T-helper 1 cell treated with Interleukin-12 subunit alpha and Interleukin-12 subunit beta and Interleukin-4 antibody, amounts not matched to agents 30 μg/mL and 1 μg/mL, for 36 hours (primary cell): ENCODE data around the gene ALOX15B.

ENCODE experiments used
- H3K27ac Mint-ChIP-seq: one replicate; pipeline ENCODE4 v1.8.0; 2021; ENCODE audit warnings: mild to moderate bottlenecking, mixed read lengths
- H3K27me3 Mint-ChIP-seq: one replicate; pipeline ENCODE4 v1.8.0; 2021; ENCODE audit warnings: low read depth, mixed read lengths
- H3K36me3 Mint-ChIP-seq: one replicate; pipeline ENCODE4 v1.8.0; 2021; ENCODE audit warnings: low read depth, mixed read lengths
- H3K4me1 Mint-ChIP-seq: one replicate; pipeline ENCODE4 v1.8.0; 2021; ENCODE audit warnings: low read depth, mixed read lengths
- H3K4me3 Mint-ChIP-seq: one replicate; pipeline ENCODE4 v1.8.0; 2021; ENCODE audit warnings: mild to moderate bottlenecking, moderate library complexity, mixed read lengths
- H3K9me3 Mint-ChIP-seq: one replicate; pipeline ENCODE4 v1.8.0; 2021; ENCODE audit warnings: mixed read lengths

ALOX15B gene

GRCh38 chr17:8005967-8006730, 32.7 kb upstream of the ALOX15B start:
- Mint-ChIP-seq H3K27me3 (peaks cover 37% of the 10 kb centered on the region), H3K9me3 (no peaks in the 10 kb centered on the region), H3K4me1 (peaks cover 8% of the 10 kb centered on the region), H3K36me3 (no peaks in the 10 kb centered on the region), H3K27ac (no peak overlapping the region), H3K4me3 (no peak overlapping the region)

DNA sequence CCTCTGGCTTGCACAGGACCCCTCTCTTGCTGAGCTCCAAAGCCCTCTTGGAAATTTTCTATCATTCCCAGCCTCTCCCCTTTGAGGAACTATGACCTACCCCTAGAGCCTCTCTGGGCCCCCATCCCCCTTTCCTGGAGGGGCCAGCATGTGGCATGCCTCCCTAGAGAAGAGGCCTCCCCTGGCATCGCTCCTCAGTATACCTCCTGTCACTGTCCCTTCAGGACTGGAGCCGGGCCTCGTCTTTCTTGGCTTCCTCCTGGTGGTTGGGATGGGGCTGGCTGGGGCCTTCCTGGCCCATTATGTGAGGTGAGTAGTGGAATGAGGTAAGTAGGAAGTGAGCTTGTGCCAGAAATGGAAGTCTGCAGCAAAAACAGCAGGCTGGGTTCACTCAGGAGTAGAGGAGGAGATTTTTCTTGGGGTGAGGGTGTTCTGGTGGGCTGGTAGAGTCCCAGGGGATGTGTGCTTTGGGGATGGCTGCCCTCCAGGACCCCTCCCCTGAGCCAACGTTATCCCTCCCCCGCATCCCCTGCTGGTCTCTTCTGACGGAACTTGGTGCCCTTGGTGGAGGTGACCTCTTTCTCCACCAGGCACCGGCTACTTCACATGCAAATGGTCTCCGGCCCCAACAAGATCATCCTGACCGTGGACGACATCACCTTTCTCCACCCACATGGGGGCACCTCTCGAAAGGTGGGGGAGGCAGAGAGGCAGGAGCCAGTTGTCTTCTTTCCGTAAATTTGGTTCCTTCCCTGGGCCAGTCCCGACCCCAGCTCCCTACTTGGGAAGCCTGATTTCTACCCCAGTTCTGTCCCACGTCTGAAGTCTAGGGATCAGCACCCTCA, 31.8 kb upstream of the ALOX15B start:
- Mint-ChIP-seq H3K27ac (no peak overlapping the region), H3K27me3 (peaks cover 31% of the 10 kb centered on the region), H3K9me3 (no peaks in the 10 kb centered on the region), H3K4me3 (no peak overlapping the region), H3K4me1 (peaks cover 5% of the 10 kb centered on the region), H3K36me3 (no peaks in the 10 kb centered on the region)

DNA sequence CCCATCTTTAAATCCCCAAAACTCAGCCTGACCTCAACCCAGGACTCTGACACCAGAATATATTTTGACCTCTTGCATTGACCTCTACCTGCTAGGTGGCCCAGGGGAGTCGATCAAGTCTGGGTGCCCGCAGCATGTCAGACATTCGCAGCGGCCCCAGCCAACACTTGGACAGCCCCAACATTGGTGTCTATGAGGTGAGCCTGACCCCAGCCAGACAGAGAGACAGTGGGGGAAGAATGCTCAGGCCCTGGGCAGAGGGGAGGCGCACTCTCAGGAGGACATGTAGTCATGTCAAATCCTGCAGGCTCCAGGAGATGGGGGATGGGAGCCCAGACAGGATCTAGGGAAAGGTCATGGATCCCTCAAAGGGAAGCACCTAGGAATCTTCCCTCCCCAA, 31.0 kb upstream of the ALOX15B start:
- Mint-ChIP-seq H3K36me3 (no peaks in the 10 kb centered on the region), H3K4me3 (no peak overlapping the region), H3K27me3 (peaks cover 27% of the 10 kb centered on the region), H3K4me1 (peaks cover 2% of the 10 kb centered on the region), H3K27ac (no peak overlapping the region), H3K9me3 (no peaks in the 10 kb centered on the region)

DNA sequence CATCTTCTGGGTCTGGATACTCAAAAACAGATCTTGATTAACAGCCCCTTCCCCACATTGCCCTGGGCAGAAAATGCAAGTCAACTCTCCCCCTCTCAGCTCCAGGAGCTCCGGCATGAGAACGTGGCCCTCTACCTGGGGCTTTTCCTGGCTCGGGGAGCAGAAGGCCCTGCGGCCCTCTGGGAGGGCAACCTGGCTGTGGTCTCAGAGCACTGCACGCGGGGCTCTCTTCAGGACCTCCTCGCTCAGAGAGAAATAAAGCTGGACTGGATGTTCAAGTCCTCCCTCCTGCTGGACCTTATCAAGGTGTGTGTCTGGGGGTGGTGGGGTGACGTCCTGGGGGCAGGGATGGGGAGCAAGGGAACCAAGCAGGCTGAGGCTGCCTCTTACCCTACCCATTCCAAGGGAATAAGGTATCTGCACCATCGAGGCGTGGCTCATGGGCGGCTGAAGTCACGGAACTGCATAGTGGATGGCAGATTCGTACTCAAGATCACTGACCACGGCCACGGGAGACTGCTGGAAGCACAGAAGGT, 26.7 kb upstream of the ALOX15B start:
- H3K36me3 Mint-ChIP-seq, result no peaks in the 10 kb centered on the region
- peaks cover 5% of the 10 kb centered on the region for H3K27me3 Mint-ChIP-seq
- no peaks in the 10 kb centered on the region for H3K9me3 Mint-ChIP-seq
- peaks cover 5% of the 10 kb centered on the region for H3K4me1 Mint-ChIP-seq
- no peak overlapping the region for H3K27ac Mint-ChIP-seq
- no peak overlapping the region for H3K4me3 Mint-ChIP-seq

DNA sequence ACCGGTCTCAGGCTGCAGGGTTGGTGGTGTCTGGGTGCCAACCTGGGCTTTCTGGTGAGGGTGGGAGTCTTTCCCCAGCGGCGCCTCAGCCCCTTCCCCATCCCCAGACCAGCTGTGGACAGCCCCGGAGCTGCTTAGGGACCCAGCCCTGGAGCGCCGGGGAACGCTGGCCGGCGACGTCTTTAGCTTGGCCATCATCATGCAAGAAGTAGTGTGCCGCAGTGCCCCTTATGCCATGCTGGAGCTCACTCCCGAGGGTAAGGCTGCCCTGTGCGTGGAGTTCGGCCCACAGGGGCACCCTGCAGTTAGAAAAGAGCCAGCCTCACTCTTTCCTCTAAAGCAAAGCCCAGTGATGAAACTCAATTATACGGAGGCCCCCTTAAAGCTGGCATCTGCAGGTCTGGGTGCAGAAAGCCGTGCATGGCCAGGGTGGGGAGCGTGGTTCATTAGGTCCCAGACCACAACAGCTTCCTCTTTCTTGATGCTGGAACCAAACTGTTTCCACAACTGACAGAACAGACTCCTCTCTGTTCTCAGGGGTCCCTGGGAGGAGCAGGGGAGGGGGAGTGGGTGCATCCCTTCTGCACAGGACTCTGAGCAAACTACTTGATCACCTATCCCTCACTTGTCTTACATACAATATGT, 25.7 kb upstream of the ALOX15B start:
- Mint-ChIP-seq H3K27ac (no peak overlapping the region), H3K27me3 (peaks cover 9% of the 10 kb centered on the region), H3K4me3 (no peak overlapping the region), H3K9me3 (no peaks in the 10 kb centered on the region), H3K36me3 (no peaks in the 10 kb centered on the region), H3K4me1 (peaks cover 5% of the 10 kb centered on the region)

GRCh38 chr17:8013731-8014557, 24.9 kb upstream of the ALOX15B start:
- Mint-ChIP-seq H3K27me3 (peaks cover 16% of the 10 kb centered on the region), H3K4me3 (no peak overlapping the region), H3K4me1 (peaks cover 5% of the 10 kb centered on the region), H3K9me3 (no peaks in the 10 kb centered on the region), H3K36me3 (no peaks in the 10 kb centered on the region), H3K27ac (no peak overlapping the region)

GRCh38 chr17:8014558-8014850, 24.4 kb upstream of the ALOX15B start:
- Mint-ChIP-seq H3K4me1 (peaks cover 5% of the 10 kb centered on the region), H3K27ac (no peak overlapping the region), H3K36me3 (no peaks in the 10 kb centered on the region), H3K4me3 (no peak overlapping the region), H3K9me3 (no peaks in the 10 kb centered on the region), H3K27me3 (peaks cover 21% of the 10 kb centered on the region)

DNA sequence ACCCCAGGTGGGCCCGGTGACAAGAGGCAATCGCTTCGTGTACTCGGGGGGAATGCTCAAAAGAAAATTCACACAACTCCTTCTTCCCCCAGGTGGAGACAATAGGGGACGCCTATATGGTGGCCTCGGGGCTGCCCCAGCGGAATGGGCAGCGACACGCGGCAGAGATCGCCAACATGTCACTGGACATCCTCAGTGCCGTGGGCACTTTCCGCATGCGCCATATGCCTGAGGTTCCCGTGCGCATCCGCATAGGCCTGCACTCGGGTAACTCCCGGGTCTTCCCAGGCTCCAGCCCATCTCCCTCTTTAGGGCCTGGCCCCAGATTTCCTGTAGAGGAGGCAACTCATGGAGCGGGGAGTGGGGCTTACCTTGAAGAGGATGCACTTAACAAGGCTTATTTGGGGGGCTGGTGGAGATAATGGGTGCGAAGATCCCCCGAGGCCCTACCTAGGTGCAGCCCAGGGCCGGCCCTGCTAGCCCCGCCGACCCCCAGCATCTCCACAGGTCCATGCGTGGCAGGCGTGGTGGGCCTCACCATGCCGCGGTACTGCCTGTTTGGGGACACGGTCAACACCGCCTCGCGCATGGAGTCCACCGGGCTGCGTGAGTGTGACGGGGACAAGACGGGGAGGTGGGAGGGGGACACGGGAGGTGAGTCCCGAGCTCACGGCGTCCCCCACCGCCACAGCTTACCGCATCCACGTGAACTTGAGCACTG, 23.5 kb upstream of the ALOX15B start:
- Mint-ChIP-seq H3K36me3 (no peaks in the 10 kb centered on the region), H3K27ac (no peak overlapping the region), H3K4me1 (peaks cover 5% of the 10 kb centered on the region), H3K27me3 (peaks cover 23% of the 10 kb centered on the region), H3K9me3 (no peaks in the 10 kb centered on the region), H3K4me3 (no peak overlapping the region)

- Mint-ChIP-seq H3K4me1 (peaks cover 5% of the 10 kb centered on the region), H3K27me3 (peaks cover 23% of the 10 kb centered on the region), H3K4me3 (peak overlapping the region; percentile 73), H3K27ac (no peak overlapping the region), H3K9me3 (no peaks in the 10 kb centered on the region), H3K36me3 (no peaks in the 10 kb centered on the region)
Observed at GRCh38 chr17:8015957-8016631, 22.8 kb upstream of the ALOX15B start.

DNA sequence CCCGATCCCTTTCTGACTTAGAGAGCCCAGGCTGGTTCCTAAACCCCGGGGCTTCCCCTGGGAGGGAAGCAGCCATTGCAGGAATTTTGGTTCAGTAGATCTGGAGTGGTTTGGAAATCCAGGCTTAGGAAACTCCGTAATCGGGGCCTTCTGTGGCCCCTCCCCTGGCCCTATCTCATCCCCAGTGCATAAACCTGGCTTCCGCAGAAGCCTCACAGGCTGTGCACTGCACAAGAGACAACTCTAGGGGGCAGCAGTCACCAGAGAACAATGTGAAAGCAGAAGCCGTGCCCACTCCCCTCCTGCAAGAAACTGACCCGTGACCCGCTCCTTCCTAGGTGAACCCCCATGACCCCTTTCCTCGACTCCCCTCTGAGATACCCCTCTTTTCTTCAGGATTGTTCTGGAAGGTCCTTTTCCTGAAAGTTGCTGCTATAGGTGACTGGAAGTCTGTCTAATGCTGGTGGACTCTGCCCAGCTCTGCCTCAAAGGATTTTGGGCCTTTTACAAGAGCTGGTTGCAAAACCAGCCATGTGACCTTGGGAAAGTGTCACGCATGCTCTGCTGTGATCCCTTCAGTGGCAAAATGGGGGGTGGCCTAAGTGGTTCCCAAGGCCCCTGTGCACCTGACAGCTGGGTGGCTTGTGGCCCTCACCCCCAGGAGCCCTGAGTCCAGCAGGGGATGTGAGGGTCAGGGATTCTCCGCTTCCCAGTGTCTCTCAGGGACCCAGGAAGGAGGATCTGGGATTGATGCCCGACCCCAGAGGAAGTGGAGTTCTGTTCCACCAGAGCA, 22.0 kb upstream of the ALOX15B start:
- no peaks in the 10 kb centered on the region for H3K9me3 Mint-ChIP-seq
- H3K36me3 Mint-ChIP-seq, result no peaks in the 10 kb centered on the region
- peak overlapping the region; percentile 73 for H3K4me3 Mint-ChIP-seq
- H3K4me1 Mint-ChIP-seq, result peaks cover 5% of the 10 kb centered on the region
- H3K27me3 Mint-ChIP-seq, result peaks cover 23% of the 10 kb centered on the region
- no peak overlapping the region for H3K27ac Mint-ChIP-seq

GRCh38 chr17:8018436-8018835, 20.4 kb upstream of the ALOX15B start:
- Mint-ChIP-seq H3K36me3 (no peaks in the 10 kb centered on the region), H3K4me1 (peaks cover 5% of the 10 kb centered on the region), H3K27ac (no peak overlapping the region), H3K27me3 (peaks cover 23% of the 10 kb centered on the region), H3K9me3 (no peaks in the 10 kb centered on the region), H3K4me3 (no peak overlapping the region)

DNA sequence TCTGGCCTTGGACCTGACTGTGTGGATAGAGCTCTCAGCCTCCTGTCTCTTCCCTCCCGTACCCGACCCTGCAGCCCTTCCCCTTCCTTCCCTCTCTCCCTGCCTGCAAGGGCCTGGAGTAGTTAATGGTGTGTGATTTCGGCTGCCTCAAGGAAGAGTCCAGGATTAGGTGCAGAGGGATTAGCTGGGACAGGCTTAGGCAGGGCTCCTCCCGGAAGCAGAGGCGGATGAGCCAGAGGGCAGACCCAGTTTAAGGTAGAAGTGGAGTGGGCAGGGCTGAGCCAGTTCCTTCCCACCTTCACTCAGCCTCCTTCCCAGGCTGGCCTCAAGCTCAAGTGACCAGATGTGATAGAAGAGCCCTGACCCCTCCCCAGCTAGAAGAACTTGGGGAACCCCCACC, 19.7 kb upstream of the ALOX15B start:
- no peak overlapping the region for H3K4me3 Mint-ChIP-seq

More for the DNA sequence above, 19.7 kb upstream of the ALOX15B start:
- Mint-ChIP-seq H3K36me3 (no peaks in the 10 kb centered on the region), H3K27me3 (peaks cover 24% of the 10 kb centered on the region), H3K27ac (no peak overlapping the region), H3K9me3 (no peaks in the 10 kb centered on the region), H3K4me1 (peaks cover 5% of the 10 kb centered on the region)
